T-cell (primary cell): ENCODE data around the gene LMBRD1. TPM values are rescaled to one million over a fixed set of nuclear protein-coding genes. Genes with fewer than 3 reads are reported as not detected.

Experiments used
- ATAC-seq, 4 experiments: fragments of 200-7000 bp in 3 of 4; fragments of 150-1000 bp in 1 of 4; cut with Tn5 transposase; replicated peaks in 1 of 4; 1 replicate in 3 of 4; 2 replicates in 1 of 4; pipeline ENCODE4 v1.10.0; 2021; ENCODE audit warnings: moderate library complexity in 3 of 4, mild to moderate bottlenecking in 2 of 4, moderate number of reproducible peaks in 1 of 4
- CTCF ChIA-PET, 2 donors: fragments of 300-600 bp; sonication (Branson Sonifier 250); formaldehyde crosslinking; loops; one replicate each; lab custom pipeline; 2022; ENCODE audit warnings: antibody characterized with exemption in 2 of 2; lab: Charles Lee
- POLR2A ChIA-PET, 2 donors: fragments of 300-600 bp; sonication (Branson Sonifier 250); formaldehyde crosslinking; loops; one replicate each; lab custom pipeline; 2022; ENCODE audit warnings: antibody characterized with exemption in 2 of 2; lab: Charles Lee
- DNase-seq, 35 experiments: peaks; one replicate each; pipeline versions ENCODE4 v3.0.0 to v3.0.0-alpha.2; 2013 to 2023
- H3K27ac ChIP-seq: one replicate; pipeline ENCODE4 v1.5.1; 2013; ENCODE audit warnings: low read length
- H3K27me3 ChIP-seq, 2 experiments: replicated peaks in 1 of 2; 1 replicate in 1 of 2; 2 replicates in 1 of 2; pipeline versions ENCODE4 v1.6.1 to v1.7.0; 2013; ENCODE audit warnings: low read length in 1 of 2, mixed read lengths in 1 of 2; ENCODE audit not compliant: control insufficient read depth in 2 of 2, insufficient read depth in 2 of 2; ENCODE audit errors: extremely low read depth in 1 of 2
- H3K36me3 ChIP-seq, 2 donors: 1 replicate in 1 of 2; 2 replicates in 1 of 2; pipeline versions ENCODE4 v1.6.1 to v1.7.0; 2013; ENCODE audit warnings: low read length in 1 of 2; ENCODE audit not compliant: control insufficient read depth in 2 of 2, insufficient read depth in 1 of 2; ENCODE audit errors: extremely low read depth in 1 of 2
- H3K4me1 ChIP-seq, 2 experiments: 1 replicate in 1 of 2; 2 replicates in 1 of 2; pipeline versions ENCODE4 v1.6.1 to v1.7.0; 2013; ENCODE audit warnings: low read length in 2 of 2, mixed read lengths in 1 of 2; ENCODE audit not compliant: insufficient read depth in 2 of 2, control insufficient read depth in 1 of 2; ENCODE audit errors: extremely low read depth in 1 of 2
- H3K4me3 ChIP-seq, 2 donors: 1 replicate in 1 of 2; 2 replicates in 1 of 2; pipeline versions ENCODE4 v1.5.1 to v1.7.0; 2013; ENCODE audit warnings: mild to moderate bottlenecking in 2 of 2, low read length in 1 of 2, moderate library complexity in 1 of 2; ENCODE audit not compliant: control insufficient read depth in 1 of 2; ENCODE audit errors: extremely low read depth in 1 of 2
- H3K9me3 ChIP-seq: 2 replicates; pipeline ENCODE4 v1.7.0; 2013
- H3K27ac Mint-ChIP-seq, 2 donors: one replicate each; pipeline ENCODE4 v1.8.0; 2020 to 2021; ENCODE audit warnings: mild to moderate bottlenecking in 2 of 2, mixed read lengths in 2 of 2
- H3K27me3 Mint-ChIP-seq, 2 donors: one replicate each; pipeline ENCODE4 v1.8.0; 2021 to 2022; ENCODE audit warnings: mixed read lengths in 2 of 2
- H3K36me3 Mint-ChIP-seq: one replicate; pipeline ENCODE4 v1.8.0; 2021; ENCODE audit warnings: mixed read lengths
- H3K4me1 Mint-ChIP-seq, 3 donors: one replicate each; pipeline ENCODE4 v1.8.0; 2020 to 2022; ENCODE audit warnings: mixed read lengths in 3 of 3, mild to moderate bottlenecking in 1 of 3
- H3K4me3 Mint-ChIP-seq, 3 donors: one replicate each; pipeline ENCODE4 v1.8.0; 2020 to 2022; ENCODE audit warnings: mild to moderate bottlenecking in 3 of 3, mixed read lengths in 3 of 3, moderate library complexity in 3 of 3
- H3K9me3 Mint-ChIP-seq, 3 donors: one replicate each; pipeline ENCODE4 v1.8.0; 2020 to 2022; ENCODE audit warnings: mixed read lengths in 3 of 3
- WGBS: methylation state at CpG from one replicate; pipeline ENCODE4 v1.1.5; 2013; ENCODE audit warnings: missing lambda C conversion rate; ENCODE audit not compliant: insufficient coverage; 5-methylcytosine and 5-hydroxymethylcytosine counted together
- total RNA-seq, 35 experiments: library from RNA in 6 of 35; stranded (reverse) in 6 of 35; fragments of 120-200 nt in 1 of 35; gene quantifications; one replicate each; pipeline versions ENCODE4 v1.2.1 to v1.2.4 and lab custom pipeline; 2013 to 2026

LMBRD1 gene
- total RNA-seq, 5 donors from 2014 or later (not counting 1 experiment from before 2014, with no cell fraction given): 37.1 to 41.5 (median 37.7) TPM

- no peak overlapping the region for H3K27ac ChIP-seq
- CTCF ChIA-PET: interaction anchor here in 1 of 2 donors (1.1 kb wide), 1 partner anchor 97 kb away, joined by 3 read pairs; no protein-coding TSS in a partner anchor
- no peak for DNase-seq
- no peaks in the 10 kb centered on the region for H3K4me1 ChIP-seq
- WGBS: 100% methylated on average over 1 of the region's 2 CpGs
- Mint-ChIP-seq H3K36me3 (no peaks in the 10 kb centered on the region), H3K9me3 (peaks cover 0 to 3% (median 0%) of the 10 kb centered on the region in 3 donors), H3K4me3 (no peak overlapping the region), H3K27me3 (peaks cover 7 to 8% of the 10 kb centered on the region in 2 donors), H3K27ac (no peak overlapping the region), H3K4me1 (peaks cover 11 to 13% (median 13%) of the 10 kb centered on the region in 3 donors)
- H3K9me3 ChIP-seq: no peaks in the 10 kb centered on the region
- ATAC-seq: no peak
- POLR2A ChIA-PET: interaction anchor here in 1 of 2 donors (0.6 kb wide), 1 partner anchor 8 kb away, joined by 3 read pairs; no protein-coding TSS in a partner anchor
- H3K27me3 ChIP-seq: no peaks in the 10 kb centered on the region
- H3K36me3 ChIP-seq: no peaks in the 10 kb centered on the region
- no peak overlapping the region for H3K4me3 ChIP-seq
These were observed 163.9 kb downstream of the LMBRD1 start for GRCh38 chr6:69632932-69633331.

DNA sequence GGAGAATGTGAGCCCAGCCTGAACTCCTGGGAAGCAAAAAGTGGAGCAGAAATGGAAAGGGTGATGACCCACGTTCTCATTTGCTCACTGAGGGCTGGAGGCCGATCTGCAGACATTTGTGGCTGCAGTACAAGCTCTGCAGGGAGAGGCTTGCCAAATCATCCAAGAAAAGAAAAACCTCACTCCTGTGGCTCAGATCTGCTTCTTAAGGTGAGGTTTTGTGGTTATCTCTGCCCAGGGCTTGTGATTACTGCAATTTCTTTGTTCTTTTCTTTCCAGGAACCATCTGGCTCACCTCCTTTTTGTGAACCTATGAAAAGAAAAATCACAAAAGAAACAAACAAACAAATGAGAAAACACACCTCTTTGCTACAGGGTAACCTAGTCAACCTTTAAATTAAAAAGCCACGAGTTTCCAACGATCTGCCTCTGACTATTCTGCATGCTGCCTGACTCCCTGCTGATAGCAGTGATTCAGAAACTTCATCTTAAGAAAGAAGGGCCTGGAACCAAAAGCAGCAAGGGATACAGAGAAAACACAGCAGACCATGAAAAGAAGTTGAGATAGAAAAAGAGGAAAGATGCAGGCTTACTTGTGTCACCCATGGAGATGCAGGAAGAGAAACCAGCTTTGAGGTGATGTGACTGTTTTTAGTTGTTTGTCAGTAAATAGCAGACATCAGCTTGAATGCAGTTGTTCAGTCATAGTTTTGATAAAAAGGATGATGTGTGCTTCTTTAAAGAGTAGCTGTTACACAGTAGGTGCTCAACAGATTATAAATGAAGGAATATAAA, 165.1 kb downstream of the LMBRD1 start:
- no peak overlapping the region for H3K27ac ChIP-seq
- no peak overlapping the region for H3K4me3 Mint-ChIP-seq
- WGBS: 6% methylated on average over 4 of the region's 4 CpGs

GRCh38 chr6:69630767-69631166, 166.0 kb downstream of the LMBRD1 start:
- no peak overlapping the region for H3K4me3 ChIP-seq
- H3K36me3 ChIP-seq: no peaks in the 10 kb centered on the region
- CTCF ChIA-PET: interaction anchor here in 1 of 2 donors (0.7 kb wide), 1 partner anchor 597 kb away, joined by 3 read pairs; no protein-coding TSS in a partner anchor
- Mint-ChIP-seq H3K27me3 (peaks cover 3 to 9% of the 10 kb centered on the region in 2 donors), H3K4me3 (no peak overlapping the region), H3K9me3 (peaks cover 0 to 3% (median 0%) of the 10 kb centered on the region in 3 donors), H3K36me3 (no peaks in the 10 kb centered on the region), H3K4me1 (peaks cover 11 to 13% (median 13%) of the 10 kb centered on the region in 3 donors), H3K27ac (no peak overlapping the region)
- POLR2A ChIA-PET: no interaction called here
- H3K27ac ChIP-seq: no peak overlapping the region
- DNase-seq (no peak), ATAC-seq (no peak)
- H3K27me3 ChIP-seq: no peaks in the 10 kb centered on the region
- H3K4me1 ChIP-seq: no peaks in the 10 kb centered on the region
- WGBS: no CpG with 5 or more reads among the region's 1 CpG
- no peaks in the 10 kb centered on the region for H3K9me3 ChIP-seq

More for the DNA sequence above, 165.1 kb downstream of the LMBRD1 start:
- H3K4me3 ChIP-seq: no peak overlapping the region
- no peak overlapping the region for H3K27ac Mint-ChIP-seq
- DNase-seq (no peak), ATAC-seq (no peak)
- H3K27me3 ChIP-seq: no peaks in the 10 kb centered on the region
- H3K4me1 Mint-ChIP-seq: peaks cover 11 to 13% (median 13%) of the 10 kb centered on the region in 3 donors
- no peaks in the 10 kb centered on the region for H3K4me1 ChIP-seq
- H3K36me3 Mint-ChIP-seq: no peaks in the 10 kb centered on the region
- POLR2A ChIA-PET: no interaction called here
- no peaks in the 10 kb centered on the region for H3K36me3 ChIP-seq
- peaks cover 0 to 3% (median 0%) of the 10 kb centered on the region in 3 donors for H3K9me3 Mint-ChIP-seq
- H3K27me3 Mint-ChIP-seq: peaks cover 3 to 10% of the 10 kb centered on the region in 2 donors
- CTCF ChIA-PET: no interaction called here
- H3K9me3 ChIP-seq: no peaks in the 10 kb centered on the region

GRCh38 chr6:69627625-69628024, 169.2 kb downstream of the LMBRD1 start:
- ChIA-PET POLR2A (no interaction called here), CTCF (no interaction called here)
- Histone ChIP-seq H3K4me3 (no peak overlapping the region), H3K27ac (no peak overlapping the region), H3K27me3 (no peaks in the 10 kb centered on the region), H3K36me3 (no peaks in the 10 kb centered on the region), H3K9me3 (no peaks in the 10 kb centered on the region), H3K4me1 (no peaks in the 10 kb centered on the region)
- DNase-seq: no peak
- Mint-ChIP-seq H3K27me3 (peaks cover 4 to 14% of the 10 kb centered on the region in 2 donors), H3K9me3 (peaks cover 0 to 3% (median 0%) of the 10 kb centered on the region in 3 donors), H3K4me3 (no peak overlapping the region), H3K27ac (no peak overlapping the region), H3K36me3 (no peaks in the 10 kb centered on the region), H3K4me1 (peaks cover 11 to 13% (median 13%) of the 10 kb centered on the region in 3 donors)
- 67% methylated on average over 1 of the region's 1 CpG for WGBS
- no peak for ATAC-seq

GRCh38 chr6:69624944-69625343, 171.9 kb downstream of the LMBRD1 start:
- ATAC-seq: no peak
- Histone ChIP-seq H3K36me3 (no peaks in the 10 kb centered on the region), H3K9me3 (no peaks in the 10 kb centered on the region), H3K27ac (no peak overlapping the region), H3K27me3 (no peaks in the 10 kb centered on the region), H3K4me1 (no peaks in the 10 kb centered on the region), H3K4me3 (no peak overlapping the region)
- ChIA-PET POLR2A (no interaction called here), CTCF (no interaction called here)
- DNase-seq: no peak
- H3K4me1 Mint-ChIP-seq: no peaks in the 10 kb centered on the region
- 100% methylated on average over 1 of the region's 2 CpGs for WGBS
- no peak overlapping the region for H3K4me3 Mint-ChIP-seq
- H3K27me3 Mint-ChIP-seq: peaks cover 2 to 16% of the 10 kb centered on the region in 2 donors
- no peak overlapping the region for H3K27ac Mint-ChIP-seq
- H3K36me3 Mint-ChIP-seq: no peaks in the 10 kb centered on the region
- H3K9me3 Mint-ChIP-seq: peaks cover 0 to 3% (median 0%) of the 10 kb centered on the region in 3 donors
